RWPE1 (cell line): ENCODE measurements around the gene CNMD.

Source experiments
- CTCF ChIA-PET: fragments of 350-600 bp; sonication (Branson Sonifier 250); formaldehyde crosslinking; extraction: SDS; loops from one replicate; lab custom pipeline; 2021; lab: Yijun Ruan, JAX
- POLR2A ChIA-PET: fragments of 400-600 bp; formaldehyde crosslinking; extraction: SDS; loops from one replicate; lab custom pipeline; 2020; ENCODE audit warnings: antibody characterized with exemption; ENCODE audit not compliant: low non-redundant PET; lab: Yijun Ruan, JAX
- DNase-seq: peaks from one replicate; pipeline ENCODE4 v3.0.0; 2012; ENCODE audit warnings: low spot score
- H3K27ac ChIP-seq: fragments of 450-650 bp; 2 replicates; pipeline ENCODE4 v1.5.1; 2017
- CTCF ChIP-seq: fragments of 450-650 bp; conservative IDR thresholded peaks from 2 replicates; pipeline ENCODE4 v1.5.1; 2017; ENCODE audit warnings: low read depth, mild to moderate bottlenecking

CNMD gene

GRCh38 chr13:52750713-52751112 lies 11.1 kb upstream of the CNMD start:
- ChIA-PET POLR2A (no interaction called here), CTCF (interaction anchor here (0.6 kb wide), 2 partner anchors 14 to 22 kb away, joined by 3 to 4 read pairs; no protein-coding TSS in a partner anchor)
- no peak for DNase-seq
- no peak for TF ChIP-seq CTCF
- H3K27ac ChIP-seq, result no peak overlapping the region

- TF ChIP-seq CTCF, result no peak
- CTCF ChIA-PET, result interaction anchor here (0.6 kb wide), 1 partner anchor 96 kb away, joined by 3 read pairs; no protein-coding TSS in a partner anchor
- DNase-seq, result no peak
- POLR2A ChIA-PET, result no interaction called here
- H3K27ac ChIP-seq, result no peak overlapping the region
Measured at GRCh38 chr13:52749419-52749818, 9.8 kb upstream of the CNMD start.

GRCh38 chr13:52746141-52746540 lies 6.5 kb upstream of the CNMD start:
- no peak overlapping the region for H3K27ac ChIP-seq
- ChIA-PET CTCF (interaction anchor here (0.7 kb wide), 1 partner anchor 249 kb away, joined by 4 read pairs; no protein-coding TSS in a partner anchor), POLR2A (no interaction called here)
- no peak for TF ChIP-seq CTCF
- DNase-seq, result no peak

- no peak for DNase-seq
- ChIA-PET POLR2A (no interaction called here), CTCF (no interaction called here)
- H3K27ac ChIP-seq, result no peak overlapping the region
- TF ChIP-seq CTCF, result no peak
Measured at GRCh38 chr13:52744842-52745375, 5.3 kb upstream of the CNMD start.

- no peak for DNase-seq
- POLR2A ChIA-PET, result no interaction called here
- H3K27ac ChIP-seq, result no peak overlapping the region
- TF ChIP-seq CTCF, result no peak
- CTCF ChIA-PET, result interaction anchor here (0.6 kb wide), 2 partner anchors 15 to 265 kb away, joined by 3 to 6 read pairs; no protein-coding TSS in a partner anchor
Measured at GRCh38 chr13:52743988-52744387, 4.4 kb upstream of the CNMD start.

- POLR2A ChIA-PET, result no interaction called here
- TF ChIP-seq CTCF, result no peak
- DNase-seq, result no peak
- no peak overlapping the region for H3K27ac ChIP-seq
- CTCF ChIA-PET, result interaction anchor here (0.6 kb wide), 2 partner anchors 14 to 265 kb away, joined by 3 to 6 read pairs; no protein-coding TSS in a partner anchor
Measured at GRCh38 chr13:52743569-52743968, 3.9 kb upstream of the CNMD start.
